A549 treated with AZD9567 at 1 μM for 4 hours (cell line): ENCODE measurements around the gene PIR. TPM values are rescaled to one million over a fixed set of nuclear protein-coding genes. Genes with fewer than 3 reads are reported as not detected.

Experiments used
- total RNA-seq: library from RNA; stranded (reverse); fragments of 200-300 nt; extraction: Qiagen RNA extraction; gene quantifications from 5 replicates; pipeline ENCODE4 v1.2.3, GENCODE V29; 2022; ENCODE audit not compliant: insufficient read depth

PIR gene
- 47.3 to 54.7 TPM (median 51.1 TPM) in 5 replicates for total RNA-seq

GRCh38 chrX:15493118-15493962 is at the start of gene PIR:
Gene PIR, minus strand, starts transcription at chrX:15493333. Its CDS starts 2,076 bp downstream, at chrX:15491257.

GRCh38 chrX:15500497-15500966 is 7.4 kb upstream of the PIR start, which contains the start of gene BMX:
Gene BMX, plus strand, starts transcription at chrX:15500807. Its CDS starts 7,547 bp downstream, at chrX:15508354.

GRCh38 chrX:15384304-15384703 is 108.8 kb downstream of the PIR start, which contains the start of gene VEGFD:
Gene VEGFD, minus strand, starts transcription at chrX:15384413. Its CDS starts 467 bp downstream, at chrX:15383946.

GRCh38 chrX:15335135-15336022 is 157.8 kb downstream of the PIR start, which contains the start of gene PIGA:
Gene PIGA, minus strand, starts transcription at chrX:15335523. Its CDS starts 3,593 bp downstream, at chrX:15331930.

Other genes starting within 250 kb of the PIR start
- gene ASB9, start 223.2 kb downstream of the PIR start, total RNA-seq, result 12.1 to 20.8 TPM (median 19.2 TPM) in 5 replicates
- gene ASB11, start 177.7 kb downstream of the PIR start, total RNA-seq, result not detected in 5 replicates
- 7.8 to 10.3 TPM (median 8.8 TPM) in 5 replicates for gene PIGA, start 157.8 kb downstream of the PIR start, total RNA-seq
- gene VEGFD, start 108.9 kb downstream of the PIR start, total RNA-seq, result 0.24 to 0.39 TPM (median 0.32 TPM) in 4 of 5 replicates, not detected in the other
- gene BMX, start 7.5 kb upstream of the PIR start, total RNA-seq, result not detected in 5 replicates
- gene ACE2, start 107.6 kb upstream of the PIR start, total RNA-seq, result not detected in 5 replicates
- 0.68 to 0.99 TPM (median 0.86 TPM) in 4 of 5 replicates, not detected in the other for gene CLTRN, start 171.5 kb upstream of the PIR start, total RNA-seq
- 2.1 to 3.6 TPM (median 3.0 TPM) in 5 replicates for gene CA5B, start 244.9 kb upstream of the PIR start, total RNA-seq